H1 (cell line): ENCODE measurements around the gene TBX4. TPM values are rescaled to one million over a fixed set of nuclear protein-coding genes. Genes with fewer than 3 reads are reported as not detected.

Experiments
- CTCF ChIA-PET: fragments of 300-600 bp; sonication (Branson Sonifier 250); formaldehyde crosslinking; loops from one replicate; lab custom pipeline; 2021; ENCODE audit not compliant: partially characterized antibody; lab: Charles Lee
- POLR2A ChIA-PET: fragments of 300-600 bp; sonication (Branson Sonifier 250); formaldehyde crosslinking; loops from one replicate; lab custom pipeline; 2021; ENCODE audit warnings: inconsistent platforms; ENCODE audit not compliant: partially characterized antibody; lab: Charles Lee
- DNase-seq, 2 experiments: peaks; one replicate each; pipeline versions ENCODE4 v3.0.0 to v3.0.0-alpha.2; 2010 to 2022; ENCODE audit warnings: low spot score in 2 of 2, low read depth in 1 of 2, mixed read lengths in 1 of 2
- FAIRE-seq: peaks from 2 replicates; lab custom pipeline; 2011; peaks lifted over from hg19 to GRCh38; lab: Jason Lieb, UNC
- H2AFZ ChIP-seq: 2 replicates; pipeline ENCODE4 v1.8.1; 2012; ENCODE audit warnings: low read length, inconsistent platforms
- H2AK5ac ChIP-seq: 2 replicates; pipeline ENCODE4 v1.6.1; 2013; ENCODE audit warnings: low read depth, low read length
- H2BK120ac ChIP-seq: replicated peaks from 2 replicates; pipeline ENCODE3; 2013; ENCODE audit warnings: low read depth, low read length, inconsistent platforms
- H2BK12ac ChIP-seq: 2 replicates; pipeline ENCODE4 v1.6.1; 2013; ENCODE audit warnings: low read depth, low read length
- H2BK15ac ChIP-seq: 2 replicates; pipeline ENCODE4 v1.6.1; 2013; ENCODE audit warnings: low read length
- H2BK20ac ChIP-seq: 2 replicates; pipeline ENCODE4 v1.6.1; 2013; ENCODE audit warnings: low read length
- H2BK5ac ChIP-seq: 2 replicates; pipeline ENCODE4 v1.6.1; 2013; ENCODE audit warnings: low read depth, low read length
- H3K14ac ChIP-seq: 2 replicates; pipeline ENCODE4 v1.6.1; 2013; ENCODE audit warnings: inconsistent platforms; ENCODE audit not compliant: insufficient read length
- H3K18ac ChIP-seq: 2 replicates; pipeline ENCODE4 v1.6.1; 2013; ENCODE audit warnings: low read length; ENCODE audit errors: extremely low read depth
- H3K23ac ChIP-seq: 2 replicates; pipeline ENCODE4 v1.6.1; 2013; ENCODE audit warnings: inconsistent platforms; ENCODE audit not compliant: insufficient read length
- H3K23me2 ChIP-seq: 2 replicates; pipeline ENCODE4 v1.6.1; 2013; ENCODE audit warnings: low read depth, low read length
- H3K27ac ChIP-seq: 2 replicates; pipeline ENCODE4 v1.6.1; 2011; ENCODE audit warnings: low read depth, low read length, inconsistent platforms
- H3K27me3 ChIP-seq, 4 experiments: replicated peaks in 1 of 4; 1 replicate in 1 of 4; 2 replicates in 3 of 4; pipeline versions ENCODE4 v1.6.1 to v1.8.1; 2011 to 2013; ENCODE audit warnings: low read length in 3 of 4, mild to moderate bottlenecking in 3 of 4, inconsistent platforms in 2 of 4, mixed read lengths in 2 of 4, moderate library complexity in 1 of 4; ENCODE audit not compliant: control insufficient read depth in 3 of 4, insufficient read depth in 3 of 4; ENCODE audit errors: extremely low read depth in 1 of 4
- H3K36me3 ChIP-seq, 4 experiments: 2 replicates each; pipeline versions ENCODE4 v1.6.1 to v1.8.1; 2011 to 2013; ENCODE audit warnings: mild to moderate bottlenecking in 4 of 4, low read length in 3 of 4, moderate library complexity in 2 of 4, control low read depth in 1 of 4, inconsistent platforms in 1 of 4; ENCODE audit not compliant: insufficient read depth in 4 of 4, control insufficient read depth in 2 of 4
- H3K4ac ChIP-seq: replicated peaks from 2 replicates; pipeline ENCODE3; 2013; ENCODE audit warnings: low read length, low read depth, mixed read lengths, inconsistent platforms; ENCODE audit not compliant: insufficient read length
- H3K4me1 ChIP-seq, 4 experiments: replicated peaks in 1 of 4; 1 replicate in 1 of 4; 2 replicates in 3 of 4; pipeline versions ENCODE4 v1.6.1 to v1.8.1; 2011 to 2013; ENCODE audit warnings: low read length in 3 of 4, inconsistent platforms in 2 of 4, mixed read lengths in 1 of 4; ENCODE audit not compliant: insufficient read depth in 4 of 4, control insufficient read depth in 3 of 4
- H3K4me2 ChIP-seq, 2 experiments: 2 replicates each; pipeline versions ENCODE4 v1.6.1 to v1.8.1; 2011 to 2013; ENCODE audit warnings: low read depth in 2 of 2, low read length in 2 of 2, control low read depth in 1 of 2, inconsistent platforms in 1 of 2, mild to moderate bottlenecking in 1 of 2; ENCODE audit not compliant: insufficient read depth in 1 of 2
- H3K4me3 ChIP-seq, 4 experiments: fragments of 200-600, 300-600 bp in 1 of 4; sonication (generic), shearing (Covaris generic), sonication (Bioruptor Twin) in 1 of 4; 2 replicates each; pipeline versions ENCODE4 v1.5.1 to v1.8.1; 2011 to 2016; ENCODE audit warnings: low read length in 4 of 4, low read depth in 3 of 4, control low read depth in 2 of 4, inconsistent platforms in 2 of 4, mild to moderate bottlenecking in 2 of 4, mixed read lengths in 1 of 4, moderate library complexity in 1 of 4; ENCODE audit not compliant: insufficient read depth in 2 of 4; ENCODE audit errors: extremely low read depth in 1 of 4
- H3K56ac ChIP-seq: replicated peaks from 2 replicates; pipeline ENCODE3; 2013; ENCODE audit warnings: low read depth, mild to moderate bottlenecking, mixed read lengths, low read length, inconsistent platforms; ENCODE audit not compliant: insufficient read length
- H3K79me1 ChIP-seq: 2 replicates; pipeline ENCODE4 v1.6.1; 2013; ENCODE audit warnings: low read depth, low read length, control low read depth
- H3K79me2 ChIP-seq, 2 experiments: 2 replicates each; pipeline versions ENCODE4 v1.6.1 to v1.8.1; 2012 to 2013; ENCODE audit warnings: low read length in 2 of 2, mild to moderate bottlenecking in 2 of 2, inconsistent platforms in 1 of 2; ENCODE audit not compliant: insufficient read depth in 2 of 2, control insufficient read depth in 1 of 2
- H3K9ac ChIP-seq, 4 experiments: replicated peaks in 1 of 4; 1 replicate in 1 of 4; 2 replicates in 3 of 4; pipeline versions ENCODE4 v1.6.1 to v1.8.1; 2011 to 2013; ENCODE audit warnings: low read depth in 3 of 4, low read length in 3 of 4, control low read depth in 2 of 4, mild to moderate bottlenecking in 2 of 4, moderate library complexity in 2 of 4, inconsistent platforms in 1 of 4; ENCODE audit errors: extremely low read depth in 1 of 4
- H3K9me3 ChIP-seq, 2 experiments: 2 replicates each; pipeline versions ENCODE4 v1.6.1 to v1.8.1; 2012 to 2013; ENCODE audit warnings: mild to moderate bottlenecking in 2 of 2, moderate library complexity in 2 of 2, control low read depth in 1 of 2, inconsistent platforms in 1 of 2, low read depth in 1 of 2, low read length in 1 of 2, mixed read lengths in 1 of 2; ENCODE audit not compliant: insufficient read depth in 2 of 2
- H4K20me1 ChIP-seq, 2 experiments: replicated peaks in 1 of 2; 2 replicates each; pipeline versions ENCODE3 to v1.8.1; 2011 to 2013; ENCODE audit warnings: inconsistent platforms in 2 of 2, low read length in 2 of 2, mild to moderate bottlenecking in 1 of 2; ENCODE audit not compliant: insufficient read depth in 2 of 2, control insufficient read depth in 1 of 2
- H4K5ac ChIP-seq: 2 replicates; pipeline ENCODE4 v1.6.1; 2013; ENCODE audit warnings: low read length, low read depth, mixed read lengths, inconsistent platforms; ENCODE audit not compliant: insufficient read length
- H4K8ac ChIP-seq: 2 replicates; pipeline ENCODE4 v1.8.0; 2013; ENCODE audit warnings: mild to moderate bottlenecking, moderate library complexity, low read length, inconsistent platforms; ENCODE audit not compliant: insufficient read depth; ENCODE audit errors: extremely low read depth
- H4K91ac ChIP-seq: replicated peaks from 2 replicates; pipeline ENCODE3; 2013; ENCODE audit warnings: low read length, mixed read lengths, inconsistent platforms; ENCODE audit not compliant: insufficient read length
- ASH2L ChIP-seq: fragments of 200-600, 300-600 bp; sonication (generic); IDR thresholded peaks from one replicate; pipeline ENCODE4 v1.7.1; 2017; ENCODE audit warnings: low read length
- BRCA1 ChIP-seq: IDR thresholded peaks from 2 replicates; pipeline ENCODE4 v1.6.1; 2012; ENCODE audit warnings: low read depth, low read length, improper control_type of control experiment
- CBX5 ChIP-seq: fragments of 300-800, 300-1000 bp; sonication (generic); IDR thresholded peaks from 2 replicates; pipeline ENCODE4 v1.7.1; 2016; ENCODE audit warnings: antibody characterized with exemption, low read length, low read depth
- EGR1 ChIP-seq: IDR thresholded peaks from 2 replicates; pipeline ENCODE4 v1.6.1; 2011; ENCODE audit warnings: low read depth, low read length, borderline replicate concordance
- FOSL1 ChIP-seq: IDR thresholded peaks from 2 replicates; pipeline ENCODE4 v1.6.1; 2011; ENCODE audit warnings: mild to moderate bottlenecking, low read depth, low read length, moderate library complexity; ENCODE audit not compliant: insufficient read depth
- JUND ChIP-seq: IDR thresholded peaks from 2 replicates; pipeline ENCODE4 v1.6.1; 2011; ENCODE audit warnings: mild to moderate bottlenecking, improper control_type of control experiment, low read length
- MAFK ChIP-seq: IDR thresholded peaks from 2 replicates; pipeline ENCODE4 v1.6.1; 2012; ENCODE audit warnings: low read depth, mild to moderate bottlenecking, improper control_type of control experiment, low read length
- NRF1 ChIP-seq: IDR thresholded peaks from 2 replicates; pipeline ENCODE4 v1.6.1; 2011; ENCODE audit warnings: mild to moderate bottlenecking, low read depth, low read length, improper control_type of control experiment
- POLR2AphosphoS5 ChIP-seq: IDR thresholded peaks from 2 replicates; pipeline ENCODE4 v1.6.1; 2011; ENCODE audit warnings: low read depth, low read length
- RFX5 ChIP-seq: IDR thresholded peaks from 2 replicates; pipeline ENCODE4 v1.6.1; 2011; ENCODE audit warnings: low read depth, low read length, improper control_type of control experiment, borderline replicate concordance
- RNF2 ChIP-seq: fragments of 200-900, 300-1000 bp; sonication (generic); IDR thresholded peaks from 2 replicates; pipeline ENCODE4 v1.7.1; 2016; ENCODE audit warnings: borderline replicate concordance, low read depth, mild to moderate bottlenecking, antibody characterized with exemption, low read length; ENCODE audit not compliant: poor library complexity, severe bottlenecking; ENCODE audit errors: missing control alignments
- SUZ12 ChIP-seq: fragments of 200-600 bp; sonication (generic); IDR thresholded peaks from 2 replicates; pipeline ENCODE4 v1.6.1; 2012; ENCODE audit warnings: mild to moderate bottlenecking, inconsistent platforms, low read length, moderate library complexity, mixed read lengths
- TCF12 ChIP-seq: IDR thresholded peaks from 2 replicates; pipeline ENCODE4 v1.6.1; 2011; ENCODE audit warnings: low read depth, mild to moderate bottlenecking, low read length
- polyA plus RNA-seq, 7 experiments: library from polyadenylated mRNA; depleted of rRNA in 3 of 7; stranded (reverse) in 5 of 7; unstranded in 2 of 7; fragments of >200 nt in 5 of 7; fragments of 200-250 nt in 2 of 7; gene quantifications; 1 replicate in 5 of 7; 2 replicates in 1 of 7; 4 replicates in 1 of 7; pipeline versions ENCODE4 v1.2.1 to v1.2.3, GENCODE V29; 2011 to 2013; ENCODE audit warnings: missing spikeins in 2 of 7, mixed read lengths in 2 of 7
- total RNA-seq: library from RNA; stranded (reverse); fragmentation: NEBNext Ultra II Directional; extraction: Animal tissue kit (Norgen Biotek cat#: 25700); gene quantifications from 2 replicates; pipeline ENCODE4 v1.2.1, GENCODE V29; 2021
- TF ChIP-seq, protein P1 (sequence below): IDR thresholded peaks from 2 replicates; pipeline ENCODE4 v1.6.1; 2011; ENCODE audit warnings: low read depth, mild to moderate bottlenecking, low read length; ENCODE audit not compliant: insufficient read depth

The TBX4 gene
- total and polyA plus RNA-seq, 2 of the 8 experiments (the other 6 are each of a cell fraction or from before 2014, with no cell fraction given): 0.02 TPM; not detected in 1

DNA sequence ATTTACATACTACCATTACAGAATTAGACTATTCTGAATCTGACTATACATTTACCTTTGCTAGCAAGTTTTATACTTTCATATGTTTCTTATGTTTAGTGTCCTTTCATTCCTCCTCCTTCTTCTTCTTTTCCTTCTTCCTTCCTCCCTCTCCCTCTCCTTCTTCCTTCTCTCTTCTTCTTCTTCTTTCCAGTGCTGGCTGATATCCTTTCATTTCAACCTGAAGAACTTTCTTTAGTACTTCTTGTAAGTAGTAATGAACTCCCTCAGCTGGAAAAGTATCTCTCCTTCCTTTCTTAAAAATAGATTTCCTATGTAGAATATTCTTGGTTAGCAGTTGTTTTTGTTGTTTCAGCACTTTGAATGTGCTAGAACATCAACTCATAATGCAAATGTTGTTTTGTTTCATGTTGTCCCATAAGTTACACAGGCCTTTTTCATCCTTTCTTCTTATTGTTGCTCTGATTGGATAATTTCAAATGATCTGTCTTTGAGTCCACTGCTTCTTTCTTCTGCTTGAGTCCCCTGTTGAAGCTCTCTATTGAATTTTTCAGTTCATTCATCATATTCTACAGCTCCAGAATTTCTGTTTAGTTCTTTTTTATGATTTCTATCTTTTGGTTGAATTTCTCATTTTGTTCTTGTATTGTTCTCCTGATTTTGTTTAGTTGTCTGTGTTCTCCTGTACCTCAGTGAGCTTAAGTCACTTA, 15.1 kb upstream of the TBX4 start:
- H3K9me3 ChIP-seq: no peaks in the 10 kb centered on the region; a peak in 2 of 4 replicates
- H3K79me1 ChIP-seq: no peaks in the 10 kb centered on the region
- H4K91ac ChIP-seq: no peak overlapping the region
- ChIA-PET POLR2A (no interaction called here), CTCF (interaction anchor here (0.8 to 2.2 kb wide), 5 partner anchors 9 to 179 kb away, joined by 3 to 5 read pairs (median 3); no protein-coding TSS in a partner anchor)
- no peaks in the 10 kb centered on the region for H3K36me3 ChIP-seq
- H3K23me2 ChIP-seq: no peaks in the 10 kb centered on the region; the same call in 1 of the 2 replicates
- no peak overlapping the region for H2AFZ ChIP-seq
- no peak overlapping the region for H2BK15ac ChIP-seq
- H3K27ac ChIP-seq: no peak overlapping the region
- no peak overlapping the region for H2BK5ac ChIP-seq
- H3K4me1 ChIP-seq: no peaks in the 10 kb centered on the region
- no peak overlapping the region for H3K4me2 ChIP-seq
- H4K20me1 ChIP-seq: no peaks in the 10 kb centered on the region
- H3K4ac ChIP-seq: no peak overlapping the region
- no peak overlapping the region for H2BK12ac ChIP-seq
- H2BK20ac ChIP-seq: no peak overlapping the region
- no peak overlapping the region for H3K18ac ChIP-seq
- H3K9ac ChIP-seq: no peak overlapping the region
- DNase-seq (no peak), FAIRE-seq (no peak)
- no peak overlapping the region for H3K4me3 ChIP-seq
- no peak overlapping the region for H2AK5ac ChIP-seq
- H3K14ac ChIP-seq: no peak overlapping the region
- no peak overlapping the region for H3K56ac ChIP-seq
- no peaks in the 10 kb centered on the region for H3K27me3 ChIP-seq
- H2BK120ac ChIP-seq: no peak overlapping the region
- H3K79me2 ChIP-seq: no peaks in the 10 kb centered on the region
- no peak overlapping the region for H4K5ac ChIP-seq
- H4K8ac ChIP-seq: no peak overlapping the region
- H3K23ac ChIP-seq: no peak overlapping the region
- TF ChIP-seq NRF1 (no peak), JUND (no peak), RFX5 (no peak), ASH2L (no peak), MAFK (no peak), RNF2 (no peak), EGR1 (no peak), BRCA1 (no peak), TCF12 (no peak), POLR2AphosphoS5 (no peak), SUZ12 (no peak), FOSL1 (no peak), CBX5 (no peak)
- TF ChIP-seq, protein P1, sequence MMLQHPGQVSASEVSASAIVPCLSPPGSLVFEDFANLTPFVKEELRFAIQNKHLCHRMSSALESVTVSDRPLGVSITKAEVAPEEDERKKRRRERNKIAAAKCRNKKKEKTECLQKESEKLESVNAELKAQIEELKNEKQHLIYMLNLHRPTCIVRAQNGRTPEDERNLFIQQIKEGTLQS: no peak
